ENCODE data around the gene ABHD17A.
A peak's percentile ranks its signal among the peaks of the same experiment; 100 is the strongest.

DNA sequence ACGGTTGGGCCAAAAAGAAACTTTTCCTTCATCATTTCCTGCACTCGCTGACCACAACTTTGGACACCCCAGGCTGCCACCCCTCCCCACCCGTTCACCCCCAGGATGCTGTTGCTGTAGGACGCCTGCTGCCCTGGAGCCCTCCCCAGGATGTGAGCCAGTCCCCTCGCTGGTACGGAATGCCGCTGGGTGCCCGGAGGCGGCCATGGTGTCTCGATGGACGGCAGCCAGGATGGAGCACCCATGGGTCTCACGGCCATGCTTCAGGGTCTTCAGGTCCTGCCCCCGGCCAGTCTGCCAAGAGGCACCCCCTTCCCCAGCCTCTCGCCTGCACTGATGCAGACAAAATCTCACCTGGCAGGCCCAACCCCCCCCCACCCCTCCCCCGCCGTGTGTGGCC is 40.2 kb upstream of the ABHD17A start:
- TF ChIP-seq, protein P1, sequence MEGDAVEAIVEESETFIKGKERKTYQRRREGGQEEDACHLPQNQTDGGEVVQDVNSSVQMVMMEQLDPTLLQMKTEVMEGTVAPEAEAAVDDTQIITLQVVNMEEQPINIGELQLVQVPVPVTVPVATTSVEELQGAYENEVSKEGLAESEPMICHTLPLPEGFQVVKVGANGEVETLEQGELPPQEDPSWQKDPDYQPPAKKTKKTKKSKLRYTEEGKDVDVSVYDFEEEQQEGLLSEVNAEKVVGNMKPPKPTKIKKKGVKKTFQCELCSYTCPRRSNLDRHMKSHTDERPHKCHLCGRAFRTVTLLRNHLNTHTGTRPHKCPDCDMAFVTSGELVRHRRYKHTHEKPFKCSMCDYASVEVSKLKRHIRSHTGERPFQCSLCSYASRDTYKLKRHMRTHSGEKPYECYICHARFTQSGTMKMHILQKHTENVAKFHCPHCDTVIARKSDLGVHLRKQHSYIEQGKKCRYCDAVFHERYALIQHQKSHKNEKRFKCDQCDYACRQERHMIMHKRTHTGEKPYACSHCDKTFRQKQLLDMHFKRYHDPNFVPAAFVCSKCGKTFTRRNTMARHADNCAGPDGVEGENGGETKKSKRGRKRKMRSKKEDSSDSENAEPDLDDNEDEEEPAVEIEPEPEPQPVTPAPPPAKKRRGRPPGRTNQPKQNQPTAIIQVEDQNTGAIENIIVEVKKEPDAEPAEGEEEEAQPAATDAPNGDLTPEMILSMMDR (IDR thresholded peaks at IDR 0.05 in 8 of 11, conservative IDR thresholded peaks at IDR 0.05 in 3 of 11), result no peak
- no peak for TF ChIP-seq POLR2A (IDR thresholded peaks at IDR 0.05)
- peak in 1 of 3 donors; percentile 17 for TF ChIP-seq POLR2AphosphoS5 (IDR thresholded peaks at IDR 0.05)

Measured in spleen (tissue), 7 donors.